Measurements from ENCODE around the gene SOCS6.

SOCS6 gene

GRCh38 chr18:70289351-70290312 is 787 bp downstream of the SOCS6 start:
- no peak for DNase-seq

- no peak for DNase-seq
Measured at GRCh38 chr18:70290482-70291294, 1.8 kb downstream of the SOCS6 start.

GRCh38 chr18:70291295-70291574 is 2.4 kb downstream of the SOCS6 start:
- DNase-seq = no peak

GRCh38 chr18:70292628-70293027 is 3.8 kb downstream of the SOCS6 start:
- DNase-seq = no peak

GRCh38 chr18:70293166-70293565 is 4.3 kb downstream of the SOCS6 start:
- no peak for DNase-seq

GRCh38 chr18:70294471-70295191 is 5.8 kb downstream of the SOCS6 start:
- no peak for DNase-seq

GRCh38 chr18:70295192-70296188 is 6.6 kb downstream of the SOCS6 start:
- DNase-seq = no peak

GRCh38 chr18:70296289-70296688 is 7.4 kb downstream of the SOCS6 start:
- DNase-seq = no peak

GRCh38 chr18:70296781-70297180 is 7.9 kb downstream of the SOCS6 start:
- DNase-seq = no peak

- DNase-seq = no peak
Measured at GRCh38 chr18:70299393-70299792, 10.5 kb downstream of the SOCS6 start.

- DNase-seq = no peak
Measured at GRCh38 chr18:70301667-70302066, 12.8 kb downstream of the SOCS6 start.

GRCh38 chr18:70308555-70309294 is 19.9 kb downstream of the SOCS6 start:
- no peak for DNase-seq

GRCh38 chr18:70310560-70311320 is 21.9 kb downstream of the SOCS6 start:
- DNase-seq = no peak

GRCh38 chr18:70311726-70312125 is 22.9 kb downstream of the SOCS6 start:
- DNase-seq = no peak

GRCh38 chr18:70313640-70314039 is 24.8 kb downstream of the SOCS6 start:
- DNase-seq = no peak

GRCh38 chr18:70314151-70314782 is 25.4 kb downstream of the SOCS6 start:
- no peak for DNase-seq

GRCh38 chr18:70319187-70319586 is 30.3 kb downstream of the SOCS6 start:
- no peak for DNase-seq

GRCh38 chr18:70321616-70322015 is 32.8 kb downstream of the SOCS6 start:
- DNase-seq = no peak

- no peak for DNase-seq
Measured at GRCh38 chr18:70322385-70322784, 33.5 kb downstream of the SOCS6 start.

GRCh38 chr18:70322928-70323327 is 34.1 kb downstream of the SOCS6 start:
- DNase-seq = no peak
